ENCODE measurements around the gene LRRC57.

- TF ChIP-seq, protein P1, sequence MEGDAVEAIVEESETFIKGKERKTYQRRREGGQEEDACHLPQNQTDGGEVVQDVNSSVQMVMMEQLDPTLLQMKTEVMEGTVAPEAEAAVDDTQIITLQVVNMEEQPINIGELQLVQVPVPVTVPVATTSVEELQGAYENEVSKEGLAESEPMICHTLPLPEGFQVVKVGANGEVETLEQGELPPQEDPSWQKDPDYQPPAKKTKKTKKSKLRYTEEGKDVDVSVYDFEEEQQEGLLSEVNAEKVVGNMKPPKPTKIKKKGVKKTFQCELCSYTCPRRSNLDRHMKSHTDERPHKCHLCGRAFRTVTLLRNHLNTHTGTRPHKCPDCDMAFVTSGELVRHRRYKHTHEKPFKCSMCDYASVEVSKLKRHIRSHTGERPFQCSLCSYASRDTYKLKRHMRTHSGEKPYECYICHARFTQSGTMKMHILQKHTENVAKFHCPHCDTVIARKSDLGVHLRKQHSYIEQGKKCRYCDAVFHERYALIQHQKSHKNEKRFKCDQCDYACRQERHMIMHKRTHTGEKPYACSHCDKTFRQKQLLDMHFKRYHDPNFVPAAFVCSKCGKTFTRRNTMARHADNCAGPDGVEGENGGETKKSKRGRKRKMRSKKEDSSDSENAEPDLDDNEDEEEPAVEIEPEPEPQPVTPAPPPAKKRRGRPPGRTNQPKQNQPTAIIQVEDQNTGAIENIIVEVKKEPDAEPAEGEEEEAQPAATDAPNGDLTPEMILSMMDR (IDR thresholded peaks at IDR 0.05) = no peak
- no peak for TF ChIP-seq POLR2A (IDR thresholded peaks at IDR 0.05)
Observed at GRCh38 chr15:42502477-42502876, 46.1 kb downstream of the LRRC57 start.

Data from testis (tissue), 2 donors.